GM12878 (cell line): Measurements from ENCODE around the gene ADARB1. TPM values are rescaled to one million over a fixed set of nuclear protein-coding genes. Genes with fewer than 3 reads are reported as not detected.

Experiments used
- EP300 ChIP-seq, 2 experiments: fragments of 150-350 bp in 1 of 2; IDR thresholded peaks; 2 replicates each; pipeline ENCODE4 v1.6.1; 2011 to 2012; ENCODE audit warnings: low read depth in 2 of 2, low read length in 2 of 2, borderline replicate concordance in 1 of 2, improper control_type of control experiment in 1 of 2, inconsistent platforms in 1 of 2; ENCODE audit not compliant: control insufficient read depth in 1 of 2
- IRF3 ChIP-seq: fragments of 450-650 bp; IDR thresholded peaks from 2 replicates; pipeline ENCODE4 v1.6.1; 2014; ENCODE audit warnings: mild to moderate bottlenecking
- KAT2A ChIP-seq: conservative IDR thresholded peaks from 2 replicates; pipeline ENCODE4 v1.6.1; 2011; ENCODE audit warnings: low read depth, low read length; ENCODE audit not compliant: control insufficient read depth
- NFYB ChIP-seq: IDR thresholded peaks from 2 replicates; pipeline ENCODE4 v1.6.1; 2011; ENCODE audit warnings: low read depth, mild to moderate bottlenecking, low read length, improper control_type of control experiment, moderate library complexity; ENCODE audit not compliant: insufficient read depth
- STAT3 ChIP-seq: IDR thresholded peaks from 2 replicates; pipeline ENCODE4 v1.6.1; 2011; ENCODE audit warnings: low read depth, low read length, improper control_type of control experiment
- ZBTB40 ChIP-seq: fragments of 450-650 bp; IDR thresholded peaks from 2 replicates; pipeline ENCODE4 v1.6.1; 2016; ENCODE audit warnings: mild to moderate bottlenecking, moderate library complexity, borderline replicate concordance
- polyA plus RNA-seq, 11 experiments: library from polyadenylated mRNA; depleted of rRNA in 4 of 11; unstranded in 6 of 11; stranded (reverse) in 5 of 11; fragments of >200 nt; fragmentation: Nextera tagmentation in 4 of 11; fragmentation: Illumina TruSeq in 1 of 11; extraction: Ambion mirVana in 4 of 11; extraction: Trizol in 1 of 11; gene quantifications; 1 replicate in 1 of 11; 2 replicates in 10 of 11; pipeline versions ENCODE4 v1.2.1 to v1.2.3, GENCODE V29; 2011 to 2016; ENCODE audit warnings: inconsistent platforms in 2 of 11, missing spikeins in 2 of 11, low read depth in 1 of 11
- total RNA-seq, 4 experiments: library from RNA; depleted of rRNA in 3 of 4; stranded (reverse); fragments of >200 nt in 3 of 4; fragmentation: Illumina TruSeq in 1 of 4; extraction: Trizol in 1 of 4; gene quantifications; 2 replicates each; pipeline versions ENCODE4 v1.2.1 to v1.2.3, GENCODE V29; 2013 to 2021

ADARB1 gene
- total and polyA plus RNA-seq, 10 of the 15 experiments (the other 5 are each of a cell fraction or from before 2014, with no cell fraction given), result 5.7 to 61.7 (median 25.3) TPM

GRCh38 chr21:45225041-45225740 lies 150.8 kb downstream of the ADARB1 start (continued):
- TF ChIP-seq EP300 (IDR thresholded peaks at IDR 0.05; ENCODE audit: borderline replicate concordance in 1 of 2, control insufficient read depth in 1 of 2, low read depth in 2 of 2, low read length in 2 of 2) (no peak), KAT2A (no peak), NFYB (no peak), ZBTB40 (no peak), IRF3 (no peak), STAT3 (no peak)
